ENCODE measurements around the gene PSMC5.
A peak's percentile ranks its signal among the peaks of the same experiment; 100 is the strongest.
"Not testable (repeated sequence)": the region's sequence is repeated elsewhere in the genome, so short reads cannot be mapped to it uniquely, and the experiment has no call there.

Gene PSMC5

DNA sequence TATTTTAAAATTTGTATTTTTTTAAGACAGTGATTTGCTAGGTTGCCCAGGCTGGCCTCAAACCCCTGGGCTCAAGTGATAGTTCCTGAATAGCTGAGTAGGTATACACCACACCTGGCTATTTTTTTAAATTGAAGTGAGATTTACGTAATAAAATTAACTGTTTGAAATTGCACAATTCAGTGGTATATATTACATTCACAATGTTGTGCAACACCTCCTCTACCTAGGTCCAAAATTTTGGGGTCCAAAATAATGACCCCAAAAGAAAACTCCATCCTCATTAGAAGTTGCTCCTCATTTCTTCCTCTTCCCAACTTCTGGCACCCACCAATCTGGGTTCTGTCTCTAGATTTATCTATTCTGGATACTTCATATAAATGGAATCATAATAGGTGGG lies 18.3 kb downstream of the PSMC5 start:
- in situ Hi-C loops (cut with HindIII; ENCODE audit: low pct_unique_long_range_greater_than_20kb, low sequenced_read_pairs): no loop called here
- DNase-seq (ENCODE audit: low read depth in 1 of 2, low spot score in 1 of 2): no peak
- no peak for TF ChIP-seq JUND (IDR thresholded peaks at IDR 0.05; ENCODE audit: low read depth)

DNA sequence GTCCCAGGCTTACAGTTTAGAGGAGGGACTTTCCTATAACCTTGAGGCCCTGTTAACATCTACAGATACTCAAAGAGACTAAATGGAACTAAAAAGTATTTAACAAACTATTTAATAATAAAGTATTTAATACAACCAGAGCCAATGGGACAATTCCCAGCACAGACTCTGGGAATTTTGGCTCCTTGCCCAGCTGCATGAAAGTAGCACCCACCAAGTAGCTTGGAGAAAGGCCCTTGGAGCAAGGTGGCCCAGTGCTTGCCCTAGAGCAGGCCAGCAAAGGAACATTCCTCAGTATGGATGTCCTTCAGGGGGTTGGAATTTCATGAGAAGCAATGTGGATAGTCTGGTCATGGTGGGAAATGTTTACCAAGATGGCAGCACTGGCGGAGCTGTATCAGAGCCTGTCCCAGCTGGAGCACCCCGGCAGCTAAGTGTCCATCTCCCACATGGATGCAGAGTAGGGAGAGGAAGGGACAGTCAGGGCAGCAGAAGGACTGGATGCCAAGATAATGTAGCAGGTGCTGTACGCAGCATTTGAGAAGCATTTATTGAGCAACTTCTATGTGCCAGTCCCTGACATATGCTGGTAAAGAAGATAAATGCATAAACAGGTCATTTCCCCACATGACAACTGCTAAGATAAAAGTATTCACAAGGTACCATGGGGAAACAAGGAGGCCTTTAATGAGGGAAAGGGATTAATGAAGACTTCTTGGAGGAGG lies 20.5 kb downstream of the PSMC5 start:
- no peak for TF ChIP-seq JUND (IDR thresholded peaks at IDR 0.05; ENCODE audit: low read depth)
- in situ Hi-C loops (cut with HindIII; ENCODE audit: low pct_unique_long_range_greater_than_20kb, low sequenced_read_pairs): no loop called here
- DNase-seq (ENCODE audit: low read depth in 1 of 2, low spot score in 1 of 2): no peak

DNA sequence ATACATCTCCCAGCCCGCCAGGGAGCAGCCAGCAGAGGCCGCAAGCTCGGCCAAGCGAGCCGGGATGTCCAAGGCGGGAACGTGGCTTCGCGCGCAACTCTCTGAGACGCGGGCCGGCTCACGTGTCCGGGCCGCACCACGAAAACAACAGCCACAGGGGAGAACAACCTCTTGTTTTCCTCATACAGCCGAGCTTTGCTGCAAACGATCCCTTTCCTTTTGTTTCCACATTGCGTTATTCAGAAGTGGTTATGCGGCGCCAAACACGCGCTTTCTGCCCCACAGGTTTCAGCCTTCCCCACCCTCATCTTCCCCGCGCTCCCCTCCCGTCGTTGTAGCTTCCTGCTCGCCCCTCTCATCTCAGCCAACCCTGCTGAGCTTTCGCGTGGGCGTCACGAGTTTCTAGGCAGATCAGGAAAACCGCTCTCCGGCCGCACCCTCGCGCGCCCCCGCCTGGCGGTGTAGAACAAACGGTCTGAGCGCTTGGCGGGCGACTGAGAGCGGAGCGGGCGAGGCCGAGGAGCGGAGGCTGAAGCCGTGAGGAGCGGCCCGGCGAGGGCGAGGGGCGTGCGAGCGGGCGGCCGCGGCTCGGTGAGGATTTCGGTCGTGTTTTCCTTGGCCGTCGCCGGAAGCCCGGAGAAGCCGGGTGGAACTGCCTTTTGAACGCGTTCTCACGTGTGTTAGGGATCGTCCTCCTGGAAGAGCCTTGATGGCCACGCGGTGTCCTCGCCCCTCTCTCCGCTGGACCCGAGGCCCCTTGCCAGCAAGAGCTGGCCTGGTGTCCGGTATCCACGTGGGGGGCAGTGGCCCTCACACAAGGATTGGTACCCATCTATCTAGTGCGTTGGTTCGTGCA lies 21.8 kb downstream of the PSMC5 start:
- DNase-seq (ENCODE audit: low read depth in 1 of 2, low spot score in 1 of 2): no peak
- in situ Hi-C loops (cut with HindIII; ENCODE audit: low pct_unique_long_range_greater_than_20kb, low sequenced_read_pairs): no loop called here
- no peak for TF ChIP-seq JUND (IDR thresholded peaks at IDR 0.05; ENCODE audit: low read depth)

DNA sequence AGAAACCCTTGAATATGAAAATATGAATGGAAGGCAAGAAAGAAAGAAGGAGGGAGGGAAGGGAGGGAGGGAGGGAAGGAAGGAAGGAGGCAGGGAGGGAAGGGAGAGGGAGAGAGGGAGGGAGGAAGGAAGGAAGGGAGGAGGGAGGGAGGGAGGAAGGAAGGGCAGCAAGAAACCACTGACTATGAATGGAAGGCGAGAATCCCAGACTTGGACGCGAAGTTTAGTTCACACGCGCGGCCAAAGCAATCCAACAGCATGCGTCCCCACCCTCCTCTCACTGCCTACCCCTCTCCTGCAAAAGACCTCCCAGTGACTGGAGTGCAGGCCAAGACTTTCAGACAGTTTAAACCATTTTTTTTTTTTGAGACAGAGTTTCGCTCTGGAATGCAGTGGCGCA lies 23.2 kb downstream of the PSMC5 start:
- in situ Hi-C loops (cut with HindIII; ENCODE audit: low pct_unique_long_range_greater_than_20kb, low sequenced_read_pairs): no loop called here

DNA sequence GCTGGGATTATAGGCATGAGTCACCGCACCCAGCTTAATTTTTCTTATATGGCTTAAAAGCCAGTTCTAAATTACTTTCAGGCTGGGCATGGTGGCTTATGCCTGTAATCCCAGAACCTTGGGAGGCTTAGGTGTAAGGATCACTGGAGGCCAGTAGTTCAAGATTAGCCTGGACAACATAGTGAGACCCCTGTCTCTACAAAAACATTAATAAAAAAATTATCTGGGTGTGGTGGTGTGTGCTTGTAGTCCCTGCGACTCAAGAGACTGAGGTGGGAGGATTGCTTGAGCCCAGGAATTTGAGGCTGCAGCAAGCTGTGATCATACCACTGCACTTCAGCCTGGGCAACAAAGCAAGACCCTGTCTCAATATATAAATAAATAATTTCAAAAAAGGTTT lies 26.0 kb downstream of the PSMC5 start:
- DNase-seq (ENCODE audit: low read depth in 1 of 2, low spot score in 1 of 2): no peak
- TF ChIP-seq JUND (IDR thresholded peaks at IDR 0.05; ENCODE audit: low read depth): no peak
- in situ Hi-C loops (cut with HindIII; ENCODE audit: low pct_unique_long_range_greater_than_20kb, low sequenced_read_pairs): no loop called here

More for the DNA sequence above, 23.2 kb downstream of the PSMC5 start:
- TF ChIP-seq JUND (IDR thresholded peaks at IDR 0.05; ENCODE audit: low read depth): no peak
- no peak for DNase-seq (ENCODE audit: low read depth in 1 of 2, low spot score in 1 of 2)

DNA sequence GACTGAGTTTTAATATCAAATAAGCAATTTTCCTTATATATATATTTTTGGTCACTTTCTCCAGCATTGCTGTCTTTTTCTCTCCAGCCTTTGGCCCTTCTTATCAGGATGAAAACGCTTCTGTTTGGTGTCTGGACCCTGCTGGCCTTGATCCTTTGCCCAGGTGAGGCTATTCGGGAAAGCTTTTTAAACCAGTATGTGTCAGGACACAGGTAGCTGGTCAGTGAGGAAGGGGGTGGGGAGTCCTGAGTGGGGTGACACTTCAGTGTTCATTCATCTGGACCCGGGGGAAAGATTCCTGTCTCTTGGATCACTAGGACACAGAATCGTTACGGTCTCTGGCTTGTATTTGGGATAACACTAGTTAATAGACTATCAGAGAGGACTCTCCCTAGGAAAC lies 27.5 kb downstream of the PSMC5 start:
- DNase-seq (ENCODE audit: low read depth in 1 of 2, low spot score in 1 of 2): no peak
- in situ Hi-C loops (cut with HindIII; ENCODE audit: low pct_unique_long_range_greater_than_20kb, low sequenced_read_pairs): no loop called here
- TF ChIP-seq JUND (IDR thresholded peaks at IDR 0.05; ENCODE audit: low read depth): no peak

DNA sequence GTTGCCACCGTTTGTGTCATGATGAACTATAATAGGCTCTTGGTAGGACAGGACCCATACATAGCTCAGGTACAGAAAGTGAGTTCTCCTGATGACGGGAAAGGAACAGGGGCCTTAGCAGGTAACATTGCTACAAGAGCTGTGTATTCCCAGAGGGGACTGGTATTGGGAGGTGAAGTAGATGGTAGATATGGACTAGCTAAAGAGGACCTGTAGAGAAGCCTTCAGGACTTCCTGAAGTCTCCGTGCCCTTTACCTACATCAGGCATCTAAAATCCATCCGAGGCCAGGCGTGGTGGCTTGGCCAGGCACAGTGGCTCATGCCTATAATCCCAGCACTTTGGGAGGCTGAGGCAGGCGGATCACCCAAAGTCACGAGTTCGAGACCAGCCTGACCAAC lies 28.0 kb downstream of the PSMC5 start:
- DNase-seq (ENCODE audit: low read depth in 1 of 2, low spot score in 1 of 2): no peak
- in situ Hi-C loops (cut with HindIII; ENCODE audit: low pct_unique_long_range_greater_than_20kb, low sequenced_read_pairs): no loop called here
- no peak for TF ChIP-seq JUND (IDR thresholded peaks at IDR 0.05; ENCODE audit: low read depth)

DNA sequence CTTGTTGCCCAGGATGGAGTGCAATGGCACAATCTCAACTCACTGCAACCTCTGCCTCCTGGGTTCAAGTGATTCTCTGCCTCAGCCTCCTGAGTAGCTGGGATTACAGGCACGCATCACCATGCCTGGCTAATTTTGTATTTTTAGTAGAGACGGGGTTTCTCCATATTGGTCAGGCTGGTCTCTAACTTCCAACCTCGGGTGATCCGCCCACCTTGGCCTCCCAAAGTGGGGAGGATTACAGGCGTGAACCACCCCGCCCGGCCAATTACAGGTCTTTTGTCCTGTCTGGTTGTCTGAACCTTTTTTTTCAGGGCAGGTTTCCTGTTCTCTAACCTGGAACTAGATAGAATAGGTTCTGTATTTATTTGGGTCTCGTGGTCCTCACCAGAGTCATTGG lies 29.2 kb downstream of the PSMC5 start:
- in situ Hi-C loops (cut with HindIII; ENCODE audit: low pct_unique_long_range_greater_than_20kb, low sequenced_read_pairs); DNase-seq (ENCODE audit: low read depth in 1 of 2, low spot score in 1 of 2): not testable (repeated sequence)

DNA sequence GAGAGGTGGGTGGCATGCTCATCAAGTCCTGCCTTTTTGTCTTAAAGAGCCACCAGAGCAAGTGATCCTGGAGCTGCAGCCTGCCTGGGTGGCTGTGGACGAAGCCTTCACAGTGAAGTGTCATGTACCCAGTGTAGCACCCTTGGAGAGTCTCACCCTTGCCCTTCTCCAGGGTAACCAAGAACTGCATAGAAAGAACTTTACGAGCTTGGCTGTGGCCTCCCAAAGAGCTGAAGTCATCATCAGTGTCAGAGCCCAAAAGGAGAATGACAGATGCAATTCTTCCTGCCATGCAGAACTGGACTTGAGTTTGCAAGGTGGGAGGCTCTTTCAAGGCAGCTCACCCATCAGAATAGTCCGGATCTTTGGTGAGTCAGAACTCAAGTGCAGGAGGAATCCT lies 32.0 kb downstream of the PSMC5 start:
- TF ChIP-seq JUND (IDR thresholded peaks at IDR 0.05; ENCODE audit: low read depth): no peak
- DNase-seq (ENCODE audit: low read depth in 1 of 2, low spot score in 1 of 2): no peak
- in situ Hi-C loops (cut with HindIII; ENCODE audit: low pct_unique_long_range_greater_than_20kb, low sequenced_read_pairs): no loop called here

DNA sequence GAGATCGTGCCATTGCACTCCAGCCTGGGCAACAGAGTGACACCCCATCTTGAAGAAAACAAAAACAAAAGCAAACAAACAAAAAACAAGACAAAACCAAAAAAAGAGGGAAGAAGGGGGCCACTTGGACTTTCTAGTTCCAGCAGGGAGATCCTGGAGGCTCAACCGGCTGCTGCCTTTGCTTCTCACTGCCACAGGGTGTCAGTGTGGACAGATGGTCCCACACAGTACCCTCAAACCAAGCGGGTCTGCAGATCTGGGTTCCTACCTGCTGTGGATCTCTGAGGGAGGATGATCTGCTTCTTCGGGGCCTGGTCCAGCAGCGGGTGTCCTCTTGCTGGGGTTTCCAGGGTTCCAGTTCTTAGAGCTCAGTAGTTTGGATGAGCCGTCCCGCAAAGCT lies 39.4 kb downstream of the PSMC5 start:
- in situ Hi-C loops (cut with HindIII; ENCODE audit: low pct_unique_long_range_greater_than_20kb, low sequenced_read_pairs); DNase-seq (ENCODE audit: low read depth in 1 of 2, low spot score in 1 of 2): not testable (repeated sequence)

DNA sequence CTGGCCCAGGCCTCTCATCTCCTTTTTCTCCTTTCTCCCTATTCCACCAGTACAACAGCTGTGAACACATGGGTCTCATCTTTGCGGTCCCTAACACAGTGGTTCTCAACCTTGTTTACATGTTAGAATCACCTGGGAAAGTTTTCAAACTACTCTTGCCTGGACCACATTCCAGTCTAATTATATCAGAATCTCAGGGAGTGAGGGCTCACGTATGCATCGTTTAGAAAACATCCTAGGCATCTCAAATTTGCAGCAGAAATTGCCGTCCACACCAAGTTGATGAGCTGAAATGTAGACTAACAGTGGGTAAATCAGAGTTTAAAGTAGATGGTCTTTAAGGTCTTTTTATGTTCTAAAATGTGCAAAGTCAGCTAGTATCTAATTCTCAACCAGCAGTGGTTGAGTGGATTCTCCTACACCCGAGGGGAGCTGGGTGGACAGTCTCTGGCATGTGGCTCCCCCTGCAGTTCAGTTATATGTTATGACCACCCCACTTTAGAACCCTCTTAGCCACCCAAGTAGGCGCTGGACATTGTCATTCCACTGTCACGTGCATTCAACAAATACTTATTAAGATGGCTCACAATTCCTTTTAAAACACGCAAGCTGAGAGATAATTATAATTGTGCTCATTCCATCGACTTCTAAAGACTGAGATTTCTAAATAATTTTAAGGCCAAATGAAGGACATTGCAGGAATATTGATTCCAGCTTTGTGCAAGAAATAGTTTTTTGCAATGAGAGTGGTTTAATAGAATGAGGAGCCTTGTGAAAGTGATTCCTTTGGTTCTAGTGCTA lies 42.5 kb downstream of the PSMC5 start:
- in situ Hi-C loops (cut with HindIII; ENCODE audit: low pct_unique_long_range_greater_than_20kb, low sequenced_read_pairs): not testable (repeated sequence)
- DNase-seq (ENCODE audit: low read depth in 1 of 2, low spot score in 1 of 2): peak in 1 of 2 experiments; percentile 33

DNA sequence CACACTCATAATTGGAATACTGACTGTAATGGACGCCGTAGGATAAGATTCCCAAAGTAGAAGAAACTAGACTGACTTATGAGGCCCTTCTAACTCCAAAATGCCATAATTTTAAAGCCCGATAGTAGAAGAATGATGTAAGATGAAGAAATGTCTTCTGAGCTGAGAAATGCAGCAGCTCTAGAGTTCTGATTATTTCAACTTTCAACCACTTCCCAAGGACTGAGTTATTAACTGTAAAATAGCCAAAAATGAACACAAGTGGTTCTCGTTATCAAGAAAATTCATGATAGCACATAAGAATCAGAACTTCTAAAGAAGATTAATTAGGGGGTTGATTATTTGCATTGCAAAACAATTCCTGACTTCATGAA lies 43.0 kb downstream of the PSMC5 start:
- DNase-seq (ENCODE audit: low read depth in 1 of 2, low spot score in 1 of 2); in situ Hi-C loops (cut with HindIII; ENCODE audit: low pct_unique_long_range_greater_than_20kb, low sequenced_read_pairs): not testable (repeated sequence)

DNA sequence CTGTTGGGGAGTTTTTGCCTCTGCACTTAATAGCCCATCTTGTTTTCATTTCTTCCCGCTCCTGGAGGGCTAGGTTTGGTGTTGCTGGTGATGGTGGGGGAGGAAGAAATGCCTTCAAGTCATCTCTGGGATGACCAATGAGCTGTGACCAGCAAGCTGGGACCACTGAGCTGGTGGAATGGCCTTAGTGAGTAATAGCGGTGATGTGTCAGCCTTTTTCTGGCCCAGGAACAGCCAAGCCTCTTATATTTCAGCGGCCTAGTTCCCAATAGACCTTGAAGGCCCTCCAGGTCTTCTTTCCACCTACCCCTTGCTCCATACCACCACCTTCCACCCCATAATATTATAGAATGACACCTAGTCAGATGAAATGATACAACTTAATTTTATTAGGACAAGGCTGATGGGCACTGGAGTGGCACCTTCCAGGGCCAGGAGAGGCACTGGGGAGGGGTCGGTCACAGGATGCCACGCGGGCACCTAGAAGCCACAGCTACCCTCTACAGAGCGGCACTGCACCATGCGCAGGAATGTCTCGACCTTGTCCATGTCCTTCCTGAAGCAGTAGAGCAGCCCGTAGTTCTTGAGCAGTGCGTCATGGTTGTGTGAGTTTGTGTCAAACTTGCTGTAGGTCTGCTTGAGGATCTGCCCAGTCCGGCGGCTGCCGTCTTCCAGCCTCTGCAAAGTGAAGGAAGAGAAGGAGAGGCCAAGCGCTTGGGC lies 44.6 kb downstream of the PSMC5 start:
- DNase-seq (ENCODE audit: low read depth in 1 of 2, low spot score in 1 of 2); in situ Hi-C loops (cut with HindIII; ENCODE audit: low pct_unique_long_range_greater_than_20kb, low sequenced_read_pairs): not testable (repeated sequence)

DNA sequence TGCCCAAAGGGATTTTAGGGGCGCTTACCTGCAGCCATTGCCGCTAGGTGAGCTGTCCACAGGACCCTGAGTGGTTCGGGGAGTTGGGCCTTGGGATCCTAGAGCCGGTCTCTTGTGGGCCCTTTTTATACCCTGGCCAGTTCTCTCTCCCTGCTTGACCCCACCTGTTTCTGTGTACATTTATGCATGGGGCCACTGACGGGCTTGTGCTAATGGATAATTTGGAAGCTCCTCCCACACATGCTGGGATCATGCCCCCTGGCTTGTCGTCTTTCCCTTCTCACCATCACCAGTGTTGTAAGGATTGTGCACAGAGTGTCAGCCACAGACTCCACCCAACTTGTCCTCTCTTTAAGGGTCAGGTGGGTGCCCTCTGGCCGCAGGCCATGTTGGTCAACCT lies 46.3 kb downstream of the PSMC5 start, which contains the start of gene CSH2:
TSS of gene CSH2 (minus strand) at position 101 of the 400 bp plus-strand sequence. CDS start at position 38, 63 bp downstream.
- in situ Hi-C loops (cut with HindIII; ENCODE audit: low pct_unique_long_range_greater_than_20kb, low sequenced_read_pairs); DNase-seq (ENCODE audit: low read depth in 1 of 2, low spot score in 1 of 2): not testable (repeated sequence)

DNA sequence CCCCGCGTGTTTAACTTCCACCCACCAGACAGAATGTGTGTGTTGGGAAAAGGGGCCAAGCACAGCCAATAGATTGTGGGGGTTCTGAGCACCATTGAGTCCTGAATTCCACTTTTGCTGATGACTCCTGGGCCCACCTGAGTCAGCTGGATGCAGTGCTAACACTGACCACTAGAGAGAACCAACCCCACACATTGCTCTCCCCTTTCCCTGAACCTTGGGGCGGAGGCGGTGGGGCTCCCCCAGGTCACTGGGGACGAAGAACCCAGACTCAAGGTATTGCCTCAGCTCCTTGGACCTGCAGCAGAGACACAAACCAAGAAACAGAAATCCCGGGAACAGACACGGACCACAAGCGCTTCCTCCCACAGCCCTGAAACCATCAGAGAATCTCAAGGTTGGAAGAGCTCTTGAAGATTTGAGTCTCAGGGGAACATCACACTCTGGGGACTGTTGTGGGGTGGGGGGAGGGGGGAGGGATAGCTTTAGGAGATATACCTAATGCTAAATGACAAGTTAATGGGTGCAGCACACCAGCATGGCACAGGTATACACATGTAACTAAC lies 46.9 kb downstream of the PSMC5 start:
- in situ Hi-C loops (cut with HindIII; ENCODE audit: low pct_unique_long_range_greater_than_20kb, low sequenced_read_pairs); DNase-seq (ENCODE audit: low read depth in 1 of 2, low spot score in 1 of 2): not testable (repeated sequence)

DNA sequence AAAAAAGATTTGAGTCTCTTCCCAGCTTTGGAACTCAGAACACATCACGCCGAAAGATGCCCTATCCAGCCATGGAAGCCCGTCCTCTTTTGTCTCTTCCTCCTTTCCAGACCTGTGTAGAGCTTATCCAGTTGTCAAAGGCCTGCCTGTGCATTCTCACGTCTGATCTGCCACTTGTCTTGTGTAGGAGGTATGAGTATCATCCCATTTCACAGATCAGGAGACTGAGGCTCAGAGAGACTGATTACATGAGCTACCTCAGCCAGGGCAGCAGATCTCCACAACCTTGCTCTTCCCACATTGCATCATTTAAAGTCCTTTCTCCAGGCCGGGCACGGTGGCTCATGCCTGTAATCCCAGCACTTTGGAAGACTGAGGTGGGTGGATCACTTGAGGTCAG lies 47.5 kb downstream of the PSMC5 start:
- DNase-seq (ENCODE audit: low read depth in 1 of 2, low spot score in 1 of 2); in situ Hi-C loops (cut with HindIII; ENCODE audit: low pct_unique_long_range_greater_than_20kb, low sequenced_read_pairs): not testable (repeated sequence)

All from T47D (cell line).